ENCODE results near the gene IFI16. TPM values are rescaled to one million over a fixed set of nuclear protein-coding genes. Genes with fewer than 3 reads are reported as not detected.
A peak's percentile ranks its signal among the peaks of the same experiment; 100 is the strongest.

Gene IFI16
- total RNA-seq, 1 donor from 2014 or later, result 5.4 TPM

- DNase-seq (ENCODE audit: low spot score), result peak; percentile 67
- TF ChIP-seq EZH2 (IDR thresholded peaks at IDR 0.05), result no peak
- TF ChIP-seq EZH2phosphoT487 (IDR thresholded peaks at IDR 0.05), result no peak
- TF ChIP-seq CTCF (IDR thresholded peaks at IDR 0.05), result peak; percentile 96
- H3K36me3 Mint-ChIP-seq, result no peaks in the 10 kb centered on the region
These were observed 10.9 kb upstream of the IFI16 start for GRCh38 chr1:158998781-158999161.

GRCh38 chr1:158999316-159000069, 10.2 kb upstream of the IFI16 start:
- Histone ChIP-seq H3K27ac (peak overlapping the region; percentile 74), H3K4me2 (peak overlapping the region; percentile 80)

More at GRCh38 chr1:158998781-158999161, 10.9 kb upstream of the IFI16 start:
- peak overlapping the region; percentile 58 for H3K4me3 ChIP-seq
- no peaks in the 10 kb centered on the region for H4K20me1 ChIP-seq (ENCODE audit: low read depth)
- peak overlapping the region; percentile 80 for H3K4me2 ChIP-seq
- no peak overlapping the region for H3K9ac ChIP-seq
- no peaks in the 10 kb centered on the region for H3K27me3 ChIP-seq
- H3F3A ChIP-seq (ENCODE audit: low read depth), result peaks cover 15% of the 10 kb centered on the region
- no peaks in the 10 kb centered on the region for H3K9me3 ChIP-seq (ENCODE audit: low read depth)
- Mint-ChIP-seq H3K4me1 (peaks cover 15% of the 10 kb centered on the region), H3K27me3 (ENCODE audit: insufficient read depth, low read depth) (no peaks in the 10 kb centered on the region), H3K4me3 (peak overlapping the region; percentile 80), H3K9me3 (no peaks in the 10 kb centered on the region), H3K27ac (peak overlapping the region; percentile 74)
- peak overlapping the region; percentile 68 for H2AFZ ChIP-seq (replicated peaks)
- no peaks in the 10 kb centered on the region for H3K36me3 ChIP-seq
- no peaks in the 10 kb centered on the region for H3K79me2 ChIP-seq (ENCODE audit: low read depth)
- peaks cover 11% of the 10 kb centered on the region for H3K4me1 ChIP-seq
- H3K27ac ChIP-seq, result no peak overlapping the region

GRCh38 chr1:159000070-159000409, 9.7 kb upstream of the IFI16 start:
- H3K27me3 Mint-ChIP-seq (ENCODE audit: insufficient read depth, low read depth), result no peaks in the 10 kb centered on the region
- H3K4me3 Mint-ChIP-seq, result peak overlapping the region; percentile 80
- no peak for TF ChIP-seq CTCF (IDR thresholded peaks at IDR 0.05)
- TF ChIP-seq EZH2 (IDR thresholded peaks at IDR 0.05), result no peak
- no peak for TF ChIP-seq EZH2phosphoT487 (IDR thresholded peaks at IDR 0.05)
- H3K27ac ChIP-seq, result peak overlapping the region; percentile 74
- H2AFZ ChIP-seq (replicated peaks), result peak overlapping the region; percentile 9
- H4K20me1 ChIP-seq (ENCODE audit: low read depth), result no peaks in the 10 kb centered on the region
- peak overlapping the region; percentile 58 for H3K4me3 ChIP-seq
- no peak overlapping the region for H3K9ac ChIP-seq
- H3K9me3 ChIP-seq (ENCODE audit: low read depth), result no peaks in the 10 kb centered on the region
- H3K4me2 ChIP-seq, result peak overlapping the region; percentile 80
- H3K9me3 Mint-ChIP-seq, result no peaks in the 10 kb centered on the region
- no peaks in the 10 kb centered on the region for H3K79me2 ChIP-seq (ENCODE audit: low read depth)
- DNase-seq (ENCODE audit: low spot score), result no peak
- H3K4me1 Mint-ChIP-seq, result peaks cover 15% of the 10 kb centered on the region
- no peaks in the 10 kb centered on the region for H3K27me3 ChIP-seq
- peaks cover 12% of the 10 kb centered on the region for H3K4me1 ChIP-seq
- peaks cover 20% of the 10 kb centered on the region for H3F3A ChIP-seq (ENCODE audit: low read depth)
- no peaks in the 10 kb centered on the region for H3K36me3 Mint-ChIP-seq
- H3K36me3 ChIP-seq, result no peaks in the 10 kb centered on the region
- peak overlapping the region; percentile 94 for H3K27ac Mint-ChIP-seq

More at GRCh38 chr1:158999316-159000069, 10.2 kb upstream of the IFI16 start:
- no peak for TF ChIP-seq CTCF (IDR thresholded peaks at IDR 0.05)
- no peak for TF ChIP-seq EZH2 (IDR thresholded peaks at IDR 0.05)
- no peak for TF ChIP-seq EZH2phosphoT487 (IDR thresholded peaks at IDR 0.05)
- peaks cover 15% of the 10 kb centered on the region for H3F3A ChIP-seq (ENCODE audit: low read depth)
- no peaks in the 10 kb centered on the region for H3K9me3 Mint-ChIP-seq
- no peaks in the 10 kb centered on the region for H3K9me3 ChIP-seq (ENCODE audit: low read depth)
- no peak overlapping the region for H3K9ac ChIP-seq
- H3K27me3 ChIP-seq, result no peaks in the 10 kb centered on the region
- peak overlapping the region; percentile 80 for H3K4me3 Mint-ChIP-seq
- H4K20me1 ChIP-seq (ENCODE audit: low read depth), result no peaks in the 10 kb centered on the region
- peaks cover 15% of the 10 kb centered on the region for H3K4me1 Mint-ChIP-seq
- H3K27me3 Mint-ChIP-seq (ENCODE audit: insufficient read depth, low read depth), result no peaks in the 10 kb centered on the region
- H3K79me2 ChIP-seq (ENCODE audit: low read depth), result no peaks in the 10 kb centered on the region
- peaks cover 11% of the 10 kb centered on the region for H3K4me1 ChIP-seq
- H3K4me3 ChIP-seq, result peak overlapping the region; percentile 58
- peak; percentile 90 for DNase-seq (ENCODE audit: low spot score)
- peak overlapping the region; percentile 68 for H2AFZ ChIP-seq (replicated peaks)
- peak overlapping the region; percentile 94 for H3K27ac Mint-ChIP-seq
- H3K36me3 ChIP-seq, result no peaks in the 10 kb centered on the region
- no peaks in the 10 kb centered on the region for H3K36me3 Mint-ChIP-seq

Measured in neural progenitor cell (in vitro differentiated cells).